Neuronal stem cell (in vitro differentiated cells): Measurements from ENCODE around the gene KLF13.

ENCODE experiments used
- DNase-seq: peaks from one replicate; pipeline ENCODE4 v3.0.0-alpha.2; 2013; ENCODE audit warnings: low spot score
- H2AFZ ChIP-seq: one replicate; pipeline ENCODE4 v1.6.1; 2013; ENCODE audit warnings: mild to moderate bottlenecking, low read length, inconsistent platforms
- H2AK5ac ChIP-seq: 2 replicates; pipeline ENCODE4 v1.6.1; 2013; ENCODE audit warnings: low read depth, mild to moderate bottlenecking, inconsistent platforms, low read length, moderate library complexity, mixed read lengths
- H2BK120ac ChIP-seq: 2 replicates; pipeline ENCODE4 v1.6.1; 2013; ENCODE audit warnings: low read depth, mild to moderate bottlenecking, inconsistent platforms, low read length, moderate library complexity, mixed read lengths
- H2BK12ac ChIP-seq: one replicate; pipeline ENCODE4 v1.6.1; 2013; ENCODE audit warnings: low read length, inconsistent platforms
- H2BK15ac ChIP-seq: 2 replicates; pipeline ENCODE4 v1.6.1; 2013; ENCODE audit warnings: mild to moderate bottlenecking, low read length, inconsistent platforms, mixed read lengths
- H2BK5ac ChIP-seq: one replicate; pipeline ENCODE4 v1.6.1; 2013; ENCODE audit warnings: inconsistent platforms, mild to moderate bottlenecking, low read length, moderate library complexity
- H3K14ac ChIP-seq: one replicate; pipeline ENCODE4 v1.6.1; 2013; ENCODE audit warnings: low read length, inconsistent platforms
- H3K18ac ChIP-seq: 2 replicates; pipeline ENCODE4 v1.6.1; 2013; ENCODE audit warnings: low read length, inconsistent platforms
- H3K23ac ChIP-seq: 2 replicates; pipeline ENCODE4 v1.6.1; 2013; ENCODE audit warnings: low read depth, mild to moderate bottlenecking, mixed read lengths, low read length, inconsistent platforms; ENCODE audit not compliant: poor library complexity
- H3K27ac ChIP-seq: replicated peaks from 3 replicates; pipeline ENCODE4 v1.5.1; 2013; ENCODE audit warnings: low read length, inconsistent platforms
- H3K27me3 ChIP-seq, 3 experiments: 2 replicates each; pipeline ENCODE4 v1.6.1; 2013; ENCODE audit warnings: low read length in 3 of 3, mild to moderate bottlenecking in 2 of 3, inconsistent platforms in 1 of 3, low read depth in 1 of 3, mixed read lengths in 1 of 3, moderate library complexity in 1 of 3; ENCODE audit not compliant: control insufficient read depth in 3 of 3, insufficient read depth in 3 of 3
- H3K36me3 ChIP-seq, 2 donors: replicated peaks in 1 of 2; 2 replicates each; pipeline ENCODE4 v1.6.1; 2013; ENCODE audit warnings: low read length in 2 of 2; ENCODE audit not compliant: control insufficient read depth in 2 of 2, insufficient read depth in 2 of 2
- H3K4ac ChIP-seq: 2 replicates; pipeline ENCODE4 v1.6.1; 2013; ENCODE audit warnings: inconsistent platforms, mild to moderate bottlenecking, low read length, moderate library complexity
- H3K4me1 ChIP-seq, 2 donors: 1 replicate in 1 of 2; 2 replicates in 1 of 2; pipeline ENCODE4 v1.6.1; 2013; ENCODE audit warnings: low read length in 2 of 2, low read depth in 1 of 2; ENCODE audit not compliant: control insufficient read depth in 2 of 2, insufficient read depth in 1 of 2
- H3K4me2 ChIP-seq: one replicate; pipeline ENCODE4 v1.6.1; 2013; ENCODE audit warnings: mild to moderate bottlenecking, low read length, inconsistent platforms; ENCODE audit not compliant: insufficient read depth, poor library complexity, severe bottlenecking
- H3K4me3 ChIP-seq, 2 donors: 2 replicates each; pipeline ENCODE4 v1.5.1; 2013; ENCODE audit warnings: low read length in 2 of 2, mild to moderate bottlenecking in 2 of 2, inconsistent platforms in 1 of 2, moderate library complexity in 1 of 2
- H3K79me1 ChIP-seq: one replicate; pipeline ENCODE4 v1.6.1; 2013; ENCODE audit warnings: low read depth, mild to moderate bottlenecking, inconsistent platforms, low read length, moderate library complexity
- H3K9ac ChIP-seq: one replicate; pipeline ENCODE4 v1.6.1; 2013; ENCODE audit warnings: mild to moderate bottlenecking, low read depth, low read length, inconsistent platforms; ENCODE audit not compliant: poor library complexity
- H3K9me3 ChIP-seq, 2 donors: replicated peaks in 1 of 2; 2 replicates each; pipeline versions ENCODE3 to v1.6.1; 2013; ENCODE audit warnings: low read length in 2 of 2, mild to moderate bottlenecking in 2 of 2, inconsistent platforms in 1 of 2, low read depth in 1 of 2, mixed read lengths in 1 of 2, moderate library complexity in 1 of 2; ENCODE audit not compliant: control insufficient read depth in 2 of 2, insufficient read depth in 1 of 2
- H4K8ac ChIP-seq: one replicate; pipeline ENCODE4 v1.6.1; 2013; ENCODE audit warnings: low read depth, mild to moderate bottlenecking, inconsistent platforms, low read length, moderate library complexity
- H4K91ac ChIP-seq: one replicate; pipeline ENCODE4 v1.6.1; 2013; ENCODE audit warnings: low read length, low read depth, mild to moderate bottlenecking, inconsistent platforms; ENCODE audit not compliant: poor library complexity
- WGBS, 2 donors: extraction: QIAGEN DNeasy Blood & Tissue Kit; methylation state at CpG; one replicate each; pipeline ENCODE4 v1.1.7; 2013; ENCODE audit warnings: missing lambda C conversion rate in 2 of 2, mixed read lengths in 1 of 2; ENCODE audit not compliant: insufficient read length in 2 of 2, insufficient replicate concordance in 1 of 2; ENCODE audit errors: extremely low coverage in 2 of 2; 5-methylcytosine and 5-hydroxymethylcytosine counted together

The KLF13 gene

GRCh38 chr15:31403096-31403495 is 76.5 kb downstream of the KLF13 start:
- H2BK120ac ChIP-seq: no peak overlapping the region
- WGBS, 2 donors: no CpG with 5 or more reads among the region's 6 CpGs
- no peak overlapping the region for H2AK5ac ChIP-seq
- H3K4me3 ChIP-seq: no peak overlapping the region
- no peak overlapping the region for H2BK5ac ChIP-seq
- H3K4me1 ChIP-seq: peaks cover 0 to 5% of the 10 kb centered on the region in 2 donors
- no peak overlapping the region for H4K91ac ChIP-seq
- H3K4ac ChIP-seq: no peak overlapping the region
- no peak for DNase-seq
- no peak overlapping the region for H3K18ac ChIP-seq
- H3K27ac ChIP-seq: no peak overlapping the region
- no peak overlapping the region for H3K9ac ChIP-seq
- H3K79me1 ChIP-seq: no peaks in the 10 kb centered on the region
- no peak overlapping the region for H2BK12ac ChIP-seq
- H2BK15ac ChIP-seq: no peak overlapping the region
- H4K8ac ChIP-seq: no peak overlapping the region
- H3K23ac ChIP-seq: no peak overlapping the region
- H3K36me3 ChIP-seq: no peaks in the 10 kb centered on the region
- H2AFZ ChIP-seq: no peak overlapping the region
- H3K9me3 ChIP-seq: no peaks in the 10 kb centered on the region
- no peak overlapping the region for H3K14ac ChIP-seq
- H3K27me3 ChIP-seq: peaks cover 0 to 12% (median 0%) of the 10 kb centered on the region in 3 experiments
- no peak overlapping the region for H3K4me2 ChIP-seq

GRCh38 chr15:31403606-31404005 is 77.0 kb downstream of the KLF13 start:
- Histone ChIP-seq H3K9ac (no peak overlapping the region), H2BK12ac (no peak overlapping the region), H2AFZ (no peak overlapping the region), H3K27me3 (peaks cover 0 to 11% (median 0%) of the 10 kb centered on the region in 3 experiments), H3K14ac (peak overlapping the region; percentile 89), H3K23ac (no peak overlapping the region), H2BK15ac (no peak overlapping the region), H3K4me1 (peaks cover 0 to 3% of the 10 kb centered on the region in 2 donors), H3K4me3 (no peak overlapping the region), H3K27ac (no peak overlapping the region), H3K9me3 (no peaks in the 10 kb centered on the region), H3K79me1 (no peaks in the 10 kb centered on the region), H2AK5ac (no peak overlapping the region), H4K91ac (no peak overlapping the region), H2BK5ac (no peak overlapping the region), H4K8ac (no peak overlapping the region), H3K4ac (no peak overlapping the region), H3K4me2 (no peak overlapping the region), H3K18ac (no peak overlapping the region), H2BK120ac (no peak overlapping the region), H3K36me3 (no peaks in the 10 kb centered on the region)
- DNase-seq: no peak
- no CpG with 5 or more reads among the region's 5 CpGs for WGBS, 2 donors

GRCh38 chr15:31404345-31404744 is 77.7 kb downstream of the KLF13 start:
- peaks cover 0 to 3% of the 10 kb centered on the region in 2 donors for H3K4me1 ChIP-seq
- no peak overlapping the region for H2BK12ac ChIP-seq
- H3K9ac ChIP-seq: no peak overlapping the region
- H2AK5ac ChIP-seq: no peak overlapping the region
- no peaks in the 10 kb centered on the region for H3K9me3 ChIP-seq
- no peak overlapping the region for H3K14ac ChIP-seq
- H4K91ac ChIP-seq: no peak overlapping the region
- no peaks in the 10 kb centered on the region for H3K79me1 ChIP-seq
- no peak overlapping the region for H2BK15ac ChIP-seq
- no peak overlapping the region for H3K4me3 ChIP-seq
- H3K27me3 ChIP-seq: peaks cover 0 to 11% (median 0%) of the 10 kb centered on the region in 3 experiments
- no peak overlapping the region for H2AFZ ChIP-seq
- H3K4me2 ChIP-seq: no peak overlapping the region
- no peak for DNase-seq
- H3K27ac ChIP-seq: no peak overlapping the region
- H3K4ac ChIP-seq: no peak overlapping the region
- H2BK120ac ChIP-seq: no peak overlapping the region
- no CpG with 5 or more reads among the region's 3 CpGs for WGBS, 2 donors
- no peak overlapping the region for H3K18ac ChIP-seq
- H2BK5ac ChIP-seq: no peak overlapping the region
- no peaks in the 10 kb centered on the region for H3K36me3 ChIP-seq
- H3K23ac ChIP-seq: no peak overlapping the region
- no peak overlapping the region for H4K8ac ChIP-seq

- Histone ChIP-seq H2BK5ac (no peak overlapping the region), H3K4me3 (no peak overlapping the region), H4K8ac (no peak overlapping the region), H2BK120ac (no peak overlapping the region), H3K79me1 (no peaks in the 10 kb centered on the region), H3K23ac (no peak overlapping the region), H3K4me2 (no peak overlapping the region), H3K36me3 (no peaks in the 10 kb centered on the region), H3K27ac (no peak overlapping the region), H2AFZ (no peak overlapping the region), H3K9me3 (no peaks in the 10 kb centered on the region), H3K18ac (no peak overlapping the region), H3K14ac (no peak overlapping the region), H2BK15ac (no peak overlapping the region), H4K91ac (no peak overlapping the region), H3K27me3 (peaks cover 0 to 4% (median 0%) of the 10 kb centered on the region in 3 experiments), H2AK5ac (no peak overlapping the region), H3K4ac (no peak overlapping the region), H3K4me1 (peaks cover 0 to 3% of the 10 kb centered on the region in 2 donors), H3K9ac (no peak overlapping the region), H2BK12ac (no peak overlapping the region)
- no CpG with 5 or more reads among the region's 13 CpGs for WGBS, 2 donors
- no peak for DNase-seq
These were observed 78.7 kb downstream of the KLF13 start for GRCh38 chr15:31405200-31405920.
